ENCODE results near the gene SCN1B. TPM values are rescaled to one million over a fixed set of nuclear protein-coding genes. Genes with fewer than 3 reads are reported as not detected.

The SCN1B gene
- total and polyA plus RNA-seq, 2 experiments from 2014 or later = 1.6 to 4.2 TPM

DNA sequence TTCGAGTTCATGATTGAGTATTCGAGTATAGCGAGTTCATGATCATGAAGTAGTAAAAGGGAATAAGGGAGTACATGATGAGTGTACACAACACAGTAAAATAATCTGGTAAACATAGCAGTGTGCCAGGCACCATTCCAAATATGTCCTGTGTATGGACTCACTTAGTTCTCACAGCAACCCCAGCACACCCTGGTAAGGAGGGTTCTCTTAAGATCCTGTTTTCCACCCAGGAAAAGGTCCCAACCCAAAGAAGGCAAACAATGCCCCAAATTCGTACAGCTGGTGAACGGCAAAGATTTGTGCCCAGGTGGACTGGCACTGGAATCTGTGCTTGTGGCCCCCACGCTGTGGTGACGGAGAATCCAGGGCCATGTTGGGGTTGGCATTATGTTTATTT, 32.7 kb downstream of the SCN1B start:
- no peak overlapping the region for H3K27ac ChIP-seq
- no peaks in the 10 kb centered on the region for H3K27me3 ChIP-seq
- no peak for TF ChIP-seq CTCF (IDR thresholded peaks at IDR 0.05; ENCODE audit: low read depth, low read length)
- no peaks in the 10 kb centered on the region for H3K36me3 ChIP-seq
- no peaks in the 10 kb centered on the region for H3K9me3 ChIP-seq (ENCODE audit: low read depth)
- DNase-seq (ENCODE audit: low read depth in 1 of 2, low spot score in 1 of 2) = no peak
- no peak overlapping the region for H3K4me3 ChIP-seq
- H3K4me1 ChIP-seq (ENCODE audit: low read depth) = peaks cover under 1% of the 10 kb centered on the region

GRCh38 chr19:35063940-35064818, 33.9 kb downstream of the SCN1B start:
- Histone ChIP-seq H3K4me3 (no peak overlapping the region), H3K9me3 (ENCODE audit: low read depth) (no peaks in the 10 kb centered on the region), H3K4me1 (ENCODE audit: low read depth) (peaks cover 9% of the 10 kb centered on the region), H3K27ac (no peak overlapping the region), H3K27me3 (no peaks in the 10 kb centered on the region), H3K36me3 (no peaks in the 10 kb centered on the region)
- TF ChIP-seq CTCF (IDR thresholded peaks at IDR 0.05; ENCODE audit: low read depth, low read length) = no peak
- peak in 1 of 2 donors; percentile 51 for DNase-seq (ENCODE audit: low read depth in 1 of 2, low spot score in 1 of 2)

GRCh38 chr19:35065574-35065973, 35.3 kb downstream of the SCN1B start:
- no peak for TF ChIP-seq CTCF (IDR thresholded peaks at IDR 0.05; ENCODE audit: low read depth, low read length)
- Histone ChIP-seq H3K36me3 (no peaks in the 10 kb centered on the region), H3K27ac (no peak overlapping the region), H3K9me3 (ENCODE audit: low read depth) (no peaks in the 10 kb centered on the region), H3K4me3 (no peak overlapping the region), H3K27me3 (no peaks in the 10 kb centered on the region), H3K4me1 (ENCODE audit: low read depth) (peaks cover 9% of the 10 kb centered on the region)
- no peak for DNase-seq (ENCODE audit: low read depth in 1 of 2, low spot score in 1 of 2)

- no peaks in the 10 kb centered on the region for H3K36me3 ChIP-seq
- peaks cover 9% of the 10 kb centered on the region for H3K4me1 ChIP-seq (ENCODE audit: low read depth)
- no peak for TF ChIP-seq CTCF (IDR thresholded peaks at IDR 0.05; ENCODE audit: low read depth, low read length)
- H3K27ac ChIP-seq = no peak overlapping the region
- DNase-seq (ENCODE audit: low read depth in 1 of 2, low spot score in 1 of 2) = no peak
- no peaks in the 10 kb centered on the region for H3K27me3 ChIP-seq
- H3K4me3 ChIP-seq = no peak overlapping the region
- H3K9me3 ChIP-seq (ENCODE audit: low read depth) = no peaks in the 10 kb centered on the region
Measured at GRCh38 chr19:35066121-35066520, 35.9 kb downstream of the SCN1B start.

DNA sequence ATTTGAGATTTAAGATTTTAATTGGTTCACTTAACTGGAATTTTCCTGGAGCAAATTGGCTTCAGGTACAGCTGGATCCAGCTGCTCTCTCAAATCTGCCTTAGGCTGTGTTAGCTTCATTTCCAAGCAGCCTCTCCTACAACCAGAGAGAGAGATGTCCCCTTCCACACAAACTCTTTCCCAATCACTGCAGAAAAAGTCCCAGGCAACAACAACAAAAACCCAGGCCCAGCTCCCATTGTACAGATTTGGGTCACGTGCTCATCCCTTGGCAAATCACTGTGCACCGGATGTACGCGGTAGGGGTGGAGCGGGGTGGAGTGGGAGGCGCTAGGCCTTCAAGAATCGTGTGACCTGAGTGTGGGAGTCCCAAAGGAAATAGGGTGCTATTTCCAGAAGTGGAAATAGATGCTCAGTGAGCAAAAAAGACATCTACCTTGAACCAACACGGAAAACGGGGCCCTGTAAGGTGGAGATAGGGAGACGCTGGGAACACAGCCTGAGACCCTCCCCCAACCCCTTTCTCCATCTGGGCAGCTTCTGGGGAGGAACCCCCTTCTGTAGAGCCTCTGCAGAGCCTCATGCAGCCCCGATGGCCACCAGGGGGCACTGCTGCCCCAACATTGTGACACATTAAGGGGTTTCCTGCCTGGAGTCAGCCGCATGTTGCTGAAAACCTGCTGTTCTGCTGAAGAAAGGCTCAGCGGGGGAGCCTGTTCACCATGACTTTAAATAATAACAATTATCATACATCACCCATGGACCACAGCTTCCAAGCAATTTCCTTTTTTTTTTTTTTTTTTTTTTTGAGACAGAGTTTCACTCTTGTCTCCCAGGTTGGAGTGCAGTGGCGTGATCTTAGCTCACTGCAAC, 36.7 kb downstream of the SCN1B start:
- H3K36me3 ChIP-seq = no peaks in the 10 kb centered on the region
- peaks cover 9% of the 10 kb centered on the region for H3K4me1 ChIP-seq (ENCODE audit: low read depth)
- no peak overlapping the region for H3K27ac ChIP-seq
- H3K9me3 ChIP-seq (ENCODE audit: low read depth) = no peaks in the 10 kb centered on the region
- H3K4me3 ChIP-seq = no peak overlapping the region
- DNase-seq (ENCODE audit: low read depth in 1 of 2, low spot score in 1 of 2) = peak; percentile 89 to 91
- peak; percentile 92 for TF ChIP-seq CTCF (IDR thresholded peaks at IDR 0.05; ENCODE audit: low read depth, low read length)
- H3K27me3 ChIP-seq = no peaks in the 10 kb centered on the region

Measured in cardiac muscle cell (in vitro differentiated cells and primary cell).